Activated CD8-positive, alpha-beta memory T cell treated with anti-CD3 and anti-CD28 coated beads, Interleukin-2, amount 50 U/mL, for 24 hours (primary cell): ENCODE data around the gene PTTG1IP2.

ENCODE experiments used
- DNase-seq: peaks from one replicate; pipeline ENCODE4 v3.0.0-alpha.2; 2020; ENCODE audit errors: extremely low read depth

Gene PTTG1IP2

GRCh38 chr7:90474284-90475210 is 5.1 kb downstream of the PTTG1IP2 start:
- DNase-seq: no peak

- DNase-seq: no peak
Measured at GRCh38 chr7:90483251-90483650, 13.8 kb downstream of the PTTG1IP2 start.

GRCh38 chr7:90484706-90485105 is 15.3 kb downstream of the PTTG1IP2 start:
- no peak for DNase-seq

- no peak for DNase-seq
Measured at GRCh38 chr7:90485734-90486316, 16.4 kb downstream of the PTTG1IP2 start.

- no peak for DNase-seq
Measured at GRCh38 chr7:90487808-90488207, 18.4 kb downstream of the PTTG1IP2 start.

GRCh38 chr7:90488220-90488619 is 18.8 kb downstream of the PTTG1IP2 start:
- no peak for DNase-seq

GRCh38 chr7:90492250-90492649 is 22.8 kb downstream of the PTTG1IP2 start:
- DNase-seq: no peak

GRCh38 chr7:90495241-90495640 is 25.8 kb downstream of the PTTG1IP2 start:
- no peak for DNase-seq

- DNase-seq: no peak
Measured at GRCh38 chr7:90502539-90502938, 33.1 kb downstream of the PTTG1IP2 start.

GRCh38 chr7:90503367-90503766 is 33.9 kb downstream of the PTTG1IP2 start:
- no peak for DNase-seq

GRCh38 chr7:90507692-90508091 is 38.3 kb downstream of the PTTG1IP2 start:
- no peak for DNase-seq

GRCh38 chr7:90511776-90512175 is 42.3 kb downstream of the PTTG1IP2 start:
- no peak for DNase-seq

- DNase-seq: no peak
Measured at GRCh38 chr7:90512821-90513254, 43.4 kb downstream of the PTTG1IP2 start.

- DNase-seq: no peak
Measured at GRCh38 chr7:90516257-90516656, 46.8 kb downstream of the PTTG1IP2 start.

- DNase-seq: no peak
Measured at GRCh38 chr7:90518630-90519029, 49.2 kb downstream of the PTTG1IP2 start.

- DNase-seq: no peak
Measured at GRCh38 chr7:90520484-90520883, 51.0 kb downstream of the PTTG1IP2 start.

GRCh38 chr7:90530263-90530662 is 60.8 kb downstream of the PTTG1IP2 start:
- DNase-seq: no peak

- DNase-seq: no peak
Measured at GRCh38 chr7:90532231-90532929, 62.9 kb downstream of the PTTG1IP2 start.

GRCh38 chr7:90536449-90536848 is 67.0 kb downstream of the PTTG1IP2 start:
- DNase-seq: no peak

GRCh38 chr7:90538405-90538804 is 69.0 kb downstream of the PTTG1IP2 start:
- DNase-seq: no peak

GRCh38 chr7:90540406-90540805 is 71.0 kb downstream of the PTTG1IP2 start:
- no peak for DNase-seq

- no peak for DNase-seq
Measured at GRCh38 chr7:90551036-90551435, 81.6 kb downstream of the PTTG1IP2 start.

GRCh38 chr7:90552521-90552920 is 83.1 kb downstream of the PTTG1IP2 start:
- no peak for DNase-seq
